Midbrain (tissue), 1 donor: ENCODE measurements around the gene ABO.
"Not testable (repeated sequence)": the region's sequence is repeated elsewhere in the genome, so short reads cannot be mapped to it uniquely, and the experiment has no call there.

Experiments
- DNase-seq: peaks from one replicate; lab custom pipeline; 2025; lab: John Stamatoyannopoulos, UW

Gene ABO

GRCh38 chr9:133275105-133276000, at the start of gene ABO:
Gene ABO, minus strand, starts transcription at chr9:133275201.
- DNase-seq: no peak

GRCh38 chr9:133323991-133324703, 49.1 kb upstream of the ABO start:
- DNase-seq: no peak

- no peak for DNase-seq
Measured at GRCh38 chr9:133323211-133323610, 48.2 kb upstream of the ABO start.

- DNase-seq: no peak
Measured at GRCh38 chr9:133322701-133323100, 47.7 kb upstream of the ABO start.

GRCh38 chr9:133321411-133321935, 46.5 kb upstream of the ABO start:
- DNase-seq: no peak

- no peak for DNase-seq
Measured at GRCh38 chr9:133320421-133320881, 45.5 kb upstream of the ABO start.

GRCh38 chr9:133317551-133317950, 42.5 kb upstream of the ABO start:
- not testable (repeated sequence) for DNase-seq

GRCh38 chr9:133315997-133316396, 41.0 kb upstream of the ABO start:
- DNase-seq: no peak

- DNase-seq: no peak
Measured at GRCh38 chr9:133309608-133310007, 34.6 kb upstream of the ABO start.

- no peak for DNase-seq
Measured at GRCh38 chr9:133307301-133307700, 32.3 kb upstream of the ABO start.

GRCh38 chr9:133306242-133307204, 31.5 kb upstream of the ABO start:
- DNase-seq: no peak

- DNase-seq: no peak
Measured at GRCh38 chr9:133305731-133306130, 30.7 kb upstream of the ABO start.

- DNase-seq: no peak
Measured at GRCh38 chr9:133304477-133305377, 29.7 kb upstream of the ABO start.

- DNase-seq: no peak
Measured at GRCh38 chr9:133304158-133304470, 29.1 kb upstream of the ABO start.

- DNase-seq: no peak
Measured at GRCh38 chr9:133303266-133304157, 28.5 kb upstream of the ABO start.

- DNase-seq: no peak
Measured at GRCh38 chr9:133301253-133302230, 26.5 kb upstream of the ABO start.

- not testable (repeated sequence) for DNase-seq
Measured at GRCh38 chr9:133299996-133300395, 25.0 kb upstream of the ABO start.

GRCh38 chr9:133294257-133294656, 19.3 kb upstream of the ABO start:
- no peak for DNase-seq
